SU-DHL-6 (cell line): Measurements from ENCODE around the gene VENTX.

ENCODE experiments used
- H2AFZ ChIP-seq: fragments of 200-600 bp; sonication (generic); 2 replicates; pipeline ENCODE4 v1.6.1; 2014; ENCODE audit warnings: low read depth, mild to moderate bottlenecking, moderate library complexity, mixed read lengths, antibody characterized with exemption, low read length; ENCODE audit not compliant: severe bottlenecking
- H3F3A ChIP-seq: fragments of 200-600 bp; shearing (Covaris generic); 2 replicates; pipeline ENCODE4 v1.6.0; 2016; ENCODE audit warnings: antibody characterized with exemption, mild to moderate bottlenecking; ENCODE audit not compliant: insufficient read depth
- H3K27ac ChIP-seq: fragments of 200-600 bp; sonication (generic); 2 replicates; pipeline ENCODE4 v1.5.1; 2016; ENCODE audit warnings: low read depth, mild to moderate bottlenecking, low read length, moderate library complexity, mixed read lengths
- H3K27me3 ChIP-seq: fragments of 200-600 bp; sonication (generic), shearing (Covaris generic); 2 replicates; pipeline ENCODE4 v1.6.0; 2014; ENCODE audit warnings: mild to moderate bottlenecking, low read length
- H3K36me3 ChIP-seq: fragments of 200-600 bp; sonication (generic); 2 replicates; pipeline ENCODE4 v1.6.1; 2014; ENCODE audit warnings: mild to moderate bottlenecking, low read length, mixed read lengths
- H3K4me2 ChIP-seq: fragments of 300-600, 200-600 bp; shearing (Covaris generic), sonication (generic); 2 replicates; pipeline ENCODE4 v1.6.0; 2014; ENCODE audit warnings: low read length, low read depth, mild to moderate bottlenecking; ENCODE audit not compliant: poor library complexity, severe bottlenecking
- H3K4me3 ChIP-seq: fragments of 200-600 bp; sonication (generic); 2 replicates; pipeline ENCODE4 v1.5.1; 2014; ENCODE audit warnings: antibody characterized with exemption, low read length, mild to moderate bottlenecking, mixed read lengths; ENCODE audit not compliant: insufficient read depth, poor library complexity, severe bottlenecking
- H3K79me2 ChIP-seq: fragments of 200-600 bp; sonication (generic); 2 replicates; pipeline ENCODE4 v1.6.1; 2014; ENCODE audit warnings: mild to moderate bottlenecking, low read length, moderate library complexity; ENCODE audit not compliant: insufficient read depth
- H3K9ac ChIP-seq: fragments of 200-600 bp; sonication (generic); 2 replicates; pipeline ENCODE4 v1.7.0; 2014; ENCODE audit warnings: mild to moderate bottlenecking, low read length
- H3K9me2 ChIP-seq: fragments of 200-600 bp; sonication (generic); replicated peaks from 2 replicates; pipeline ENCODE4 v1.6.1; 2014; ENCODE audit warnings: low read length; ENCODE audit not compliant: insufficient read depth
- H3K9me3 ChIP-seq: fragments of 200-600 bp; sonication (generic); 2 replicates; pipeline ENCODE4 v1.6.1; 2014; ENCODE audit warnings: low read length, mixed read lengths; ENCODE audit not compliant: insufficient read depth
- H4K20me1 ChIP-seq: fragments of 200-600 bp; sonication (generic); 2 replicates; pipeline ENCODE4 v1.6.1; 2014; ENCODE audit warnings: low read depth, mild to moderate bottlenecking, antibody characterized with exemption, low read length, moderate library complexity, mixed read lengths
- EZH2phosphoT487 ChIP-seq: fragments of 200-600 bp; sonication (generic), shearing (Covaris generic); conservative IDR thresholded peaks from 2 replicates; pipeline ENCODE4 v1.6.1; 2018; ENCODE audit warnings: mild to moderate bottlenecking, antibody characterized with exemption, low read length, moderate library complexity, mixed read lengths
- TF ChIP-seq, protein P1 (sequence below): fragments of 200-600 bp; sonication (generic); IDR thresholded peaks from one replicate; pipeline ENCODE4 v1.5.1; 2017; ENCODE audit warnings: antibody characterized with exemption, mild to moderate bottlenecking, low read length, moderate library complexity; ENCODE audit not compliant: insufficient read depth, poor library complexity, severe bottlenecking

VENTX gene

DNA sequence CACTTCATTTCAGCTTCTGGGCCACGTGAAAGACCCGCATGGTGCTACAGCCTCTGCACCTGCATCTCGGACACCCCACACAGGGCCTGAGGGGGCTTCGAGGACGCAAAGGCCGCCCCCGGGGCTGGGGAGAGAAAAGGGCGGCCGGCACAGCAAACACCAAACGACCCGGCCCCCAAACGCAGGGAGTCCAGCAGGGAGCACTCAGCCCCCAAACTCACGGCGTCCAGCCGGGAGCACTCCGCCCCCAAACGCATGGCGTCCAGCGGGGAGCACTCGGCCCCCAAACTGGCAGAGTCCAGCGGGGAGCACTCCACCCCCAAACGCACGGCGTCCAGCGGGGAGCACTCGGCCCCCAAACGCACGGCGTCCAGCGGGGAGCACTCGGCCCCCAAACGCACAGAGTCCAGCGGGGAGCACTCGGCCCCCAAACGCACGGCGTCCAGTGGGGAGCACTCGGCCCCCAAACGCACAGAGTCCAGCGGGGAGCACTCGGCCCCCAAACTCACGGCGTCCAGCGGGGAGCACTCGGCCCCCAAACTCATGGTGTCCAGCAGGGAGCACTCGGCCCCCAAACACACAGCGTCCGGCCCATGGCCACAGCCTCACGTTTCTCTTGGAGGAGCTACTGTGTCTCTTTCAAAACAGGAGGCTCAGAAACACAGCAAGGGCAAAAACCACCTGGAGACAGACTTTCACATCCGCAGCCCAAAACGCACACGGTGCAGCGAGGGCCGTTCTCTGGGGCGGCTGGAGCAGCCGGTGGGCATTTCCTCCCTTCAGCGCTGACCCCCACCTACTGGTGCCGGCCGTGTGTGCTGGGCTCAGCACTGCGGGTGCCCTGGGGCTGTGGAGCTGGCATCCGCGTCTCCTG is 34.6 kb upstream of the VENTX start:
- Histone ChIP-seq H3K36me3 (no peaks in the 10 kb centered on the region), H3K79me2 (no peaks in the 10 kb centered on the region), H3K9ac (no peak overlapping the region), H3K27ac (no peak overlapping the region), H3K9me2 (no peaks in the 10 kb centered on the region), H3F3A (no peaks in the 10 kb centered on the region), H4K20me1 (no peaks in the 10 kb centered on the region), H2AFZ (no peak overlapping the region), H3K4me2 (no peak overlapping the region), H3K4me3 (no peak overlapping the region), H3K27me3 (no peaks in the 10 kb centered on the region), H3K9me3 (no peaks in the 10 kb centered on the region)
- TF ChIP-seq, protein P1, sequence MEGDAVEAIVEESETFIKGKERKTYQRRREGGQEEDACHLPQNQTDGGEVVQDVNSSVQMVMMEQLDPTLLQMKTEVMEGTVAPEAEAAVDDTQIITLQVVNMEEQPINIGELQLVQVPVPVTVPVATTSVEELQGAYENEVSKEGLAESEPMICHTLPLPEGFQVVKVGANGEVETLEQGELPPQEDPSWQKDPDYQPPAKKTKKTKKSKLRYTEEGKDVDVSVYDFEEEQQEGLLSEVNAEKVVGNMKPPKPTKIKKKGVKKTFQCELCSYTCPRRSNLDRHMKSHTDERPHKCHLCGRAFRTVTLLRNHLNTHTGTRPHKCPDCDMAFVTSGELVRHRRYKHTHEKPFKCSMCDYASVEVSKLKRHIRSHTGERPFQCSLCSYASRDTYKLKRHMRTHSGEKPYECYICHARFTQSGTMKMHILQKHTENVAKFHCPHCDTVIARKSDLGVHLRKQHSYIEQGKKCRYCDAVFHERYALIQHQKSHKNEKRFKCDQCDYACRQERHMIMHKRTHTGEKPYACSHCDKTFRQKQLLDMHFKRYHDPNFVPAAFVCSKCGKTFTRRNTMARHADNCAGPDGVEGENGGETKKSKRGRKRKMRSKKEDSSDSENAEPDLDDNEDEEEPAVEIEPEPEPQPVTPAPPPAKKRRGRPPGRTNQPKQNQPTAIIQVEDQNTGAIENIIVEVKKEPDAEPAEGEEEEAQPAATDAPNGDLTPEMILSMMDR = no peak
- TF ChIP-seq EZH2phosphoT487 = no peak

DNA sequence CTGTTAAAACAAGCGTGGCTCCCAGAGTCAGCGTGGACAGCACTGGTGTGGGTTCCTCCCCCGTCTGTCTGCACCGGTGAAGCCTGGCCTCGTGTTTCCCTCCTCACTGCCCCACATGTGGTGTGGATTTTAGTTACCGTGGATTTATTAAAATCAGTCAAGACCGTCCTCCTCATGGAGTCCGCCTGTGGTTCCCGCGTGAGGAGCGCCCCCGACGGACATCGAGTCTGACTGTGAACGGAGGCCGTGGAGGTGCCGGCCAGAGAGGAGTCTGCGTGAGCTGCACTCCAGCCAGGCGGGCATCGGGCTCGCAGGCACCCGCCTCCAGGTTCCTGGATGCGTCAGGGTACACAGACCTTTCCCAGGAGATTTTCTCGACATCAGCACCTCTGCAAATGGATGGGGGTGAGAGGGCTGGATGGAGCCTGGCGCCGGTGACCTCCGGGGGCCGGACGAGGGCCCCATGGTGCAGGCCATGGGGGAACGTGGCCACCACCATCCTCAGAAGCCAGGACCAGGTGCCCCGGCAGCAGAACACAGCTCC is 33.9 kb upstream of the VENTX start:
- no peaks in the 10 kb centered on the region for H4K20me1 ChIP-seq
- no peak overlapping the region for H2AFZ ChIP-seq
- no peaks in the 10 kb centered on the region for H3K27me3 ChIP-seq
- H3K4me3 ChIP-seq = no peak overlapping the region
- H3K79me2 ChIP-seq = no peaks in the 10 kb centered on the region
- H3K9me2 ChIP-seq = no peaks in the 10 kb centered on the region
- no peaks in the 10 kb centered on the region for H3K36me3 ChIP-seq
- no peaks in the 10 kb centered on the region for H3K9me3 ChIP-seq
- TF ChIP-seq, protein P1 = no peak
- TF ChIP-seq EZH2phosphoT487 = no peak
- H3K27ac ChIP-seq = no peak overlapping the region
- H3K9ac ChIP-seq = no peak overlapping the region
- H3K4me2 ChIP-seq = no peak overlapping the region
- no peaks in the 10 kb centered on the region for H3F3A ChIP-seq

DNA sequence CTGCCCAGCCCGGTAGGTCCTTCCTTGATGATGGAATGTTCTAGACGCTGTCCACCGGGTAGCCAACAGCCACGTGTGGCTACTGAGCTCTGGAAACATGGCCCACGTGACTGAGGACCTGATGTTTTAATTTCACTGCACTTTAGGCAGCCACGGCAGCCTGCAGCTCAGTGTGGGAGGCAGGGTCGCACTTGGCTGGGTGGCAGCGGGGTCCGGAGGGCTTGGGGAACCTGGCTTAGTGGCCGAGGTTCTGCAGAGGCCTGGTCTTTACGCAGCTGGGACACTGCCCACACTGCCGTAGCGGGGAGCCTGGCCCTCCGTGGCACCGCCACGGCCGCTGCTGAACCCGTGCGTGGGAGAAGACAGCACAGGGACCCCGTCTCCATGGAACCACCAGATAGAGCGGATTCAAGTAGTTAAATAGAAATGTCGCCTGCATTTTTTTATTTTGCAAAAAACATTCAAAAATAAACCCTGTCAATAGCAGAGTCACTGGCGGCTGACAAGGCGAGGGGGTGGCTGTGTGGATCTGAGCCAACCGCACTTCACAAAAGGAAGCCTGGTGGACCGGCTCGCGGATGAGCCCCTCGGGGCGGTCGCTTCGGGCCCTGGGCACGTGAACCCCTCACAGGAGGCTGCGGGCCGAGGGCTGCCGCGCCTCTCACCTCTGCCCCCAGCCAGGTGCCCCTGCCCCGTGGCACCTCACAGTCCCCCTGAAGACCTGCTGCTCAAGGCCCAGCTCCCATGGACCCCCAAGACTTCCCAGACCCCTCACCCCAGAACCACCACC is 33.2 kb upstream of the VENTX start:
- no peak overlapping the region for H3K27ac ChIP-seq
- no peaks in the 10 kb centered on the region for H3K9me2 ChIP-seq
- TF ChIP-seq EZH2phosphoT487 = no peak
- TF ChIP-seq, protein P1 = no peak
- H3K9ac ChIP-seq = no peak overlapping the region
- H2AFZ ChIP-seq = no peak overlapping the region
- no peak overlapping the region for H3K4me2 ChIP-seq
- no peaks in the 10 kb centered on the region for H3K79me2 ChIP-seq
- no peaks in the 10 kb centered on the region for H3F3A ChIP-seq
- H3K27me3 ChIP-seq = no peaks in the 10 kb centered on the region
- H4K20me1 ChIP-seq = no peaks in the 10 kb centered on the region
- H3K9me3 ChIP-seq = no peaks in the 10 kb centered on the region
- H3K4me3 ChIP-seq = no peak overlapping the region
- H3K36me3 ChIP-seq = no peaks in the 10 kb centered on the region
